ENCODE results near the gene CD80. TPM values are rescaled to one million over a fixed set of nuclear protein-coding genes. Genes with fewer than 3 reads are reported as not detected.
A peak's percentile ranks its signal among the peaks of the same experiment; 100 is the strongest.

Gene CD80
- total RNA-seq, 1 donor from 2014 or later, result 6.8 TPM

GRCh38 chr3:119530456-119530855 is 29.0 kb downstream of the CD80 start:
- no peak overlapping the region for H3K27ac Mint-ChIP-seq
- H3K4me1 Mint-ChIP-seq (ENCODE audit: low read depth), result peaks cover 4% of the 10 kb centered on the region
- no peaks in the 10 kb centered on the region for H3K27me3 Mint-ChIP-seq (ENCODE audit: low read depth)
- no peak for DNase-seq (ENCODE audit: low spot score)
- no peaks in the 10 kb centered on the region for H3K9me3 Mint-ChIP-seq
- peaks cover 12% of the 10 kb centered on the region for H3K36me3 Mint-ChIP-seq (ENCODE audit: low read depth)
- no peak overlapping the region for H3K4me3 Mint-ChIP-seq (ENCODE audit: low read depth)
- intact Hi-C loops (cut with micrococcal nuclease), result no loop called here

GRCh38 chr3:119529883-119530282 is 29.5 kb downstream of the CD80 start:
- Mint-ChIP-seq H3K36me3 (ENCODE audit: low read depth) (peaks cover 15% of the 10 kb centered on the region), H3K27ac (no peak overlapping the region), H3K4me3 (ENCODE audit: low read depth) (no peak overlapping the region), H3K4me1 (ENCODE audit: low read depth) (peaks cover 4% of the 10 kb centered on the region), H3K9me3 (no peaks in the 10 kb centered on the region), H3K27me3 (ENCODE audit: low read depth) (no peaks in the 10 kb centered on the region)
- intact Hi-C loops (cut with micrococcal nuclease), result no loop called here
- no peak for DNase-seq (ENCODE audit: low spot score)

GRCh38 chr3:119527714-119528113 is 31.7 kb downstream of the CD80 start:
- H3K4me1 Mint-ChIP-seq (ENCODE audit: low read depth), result peaks cover 3% of the 10 kb centered on the region
- no peaks in the 10 kb centered on the region for H3K9me3 Mint-ChIP-seq
- peaks cover 36% of the 10 kb centered on the region for H3K36me3 Mint-ChIP-seq (ENCODE audit: low read depth)

GRCh38 chr3:119524931-119525662 is 34.3 kb downstream of the CD80 start:
- Mint-ChIP-seq H3K4me1 (ENCODE audit: low read depth) (peaks cover 6% of the 10 kb centered on the region), H3K9me3 (peaks cover 4% of the 10 kb centered on the region), H3K27me3 (ENCODE audit: low read depth) (no peaks in the 10 kb centered on the region), H3K4me3 (ENCODE audit: low read depth) (no peak overlapping the region), H3K36me3 (ENCODE audit: low read depth) (peaks cover 60% of the 10 kb centered on the region), H3K27ac (no peak overlapping the region)
- intact Hi-C loops (cut with micrococcal nuclease), result no loop called here
- DNase-seq (ENCODE audit: low spot score), result no peak

More at GRCh38 chr3:119527714-119528113, 31.7 kb downstream of the CD80 start:
- H3K4me3 Mint-ChIP-seq (ENCODE audit: low read depth), result no peak overlapping the region
- no peak for DNase-seq (ENCODE audit: low spot score)
- H3K27ac Mint-ChIP-seq, result no peak overlapping the region
- intact Hi-C loops (cut with micrococcal nuclease), result no loop called here
- no peaks in the 10 kb centered on the region for H3K27me3 Mint-ChIP-seq (ENCODE audit: low read depth)

DNA sequence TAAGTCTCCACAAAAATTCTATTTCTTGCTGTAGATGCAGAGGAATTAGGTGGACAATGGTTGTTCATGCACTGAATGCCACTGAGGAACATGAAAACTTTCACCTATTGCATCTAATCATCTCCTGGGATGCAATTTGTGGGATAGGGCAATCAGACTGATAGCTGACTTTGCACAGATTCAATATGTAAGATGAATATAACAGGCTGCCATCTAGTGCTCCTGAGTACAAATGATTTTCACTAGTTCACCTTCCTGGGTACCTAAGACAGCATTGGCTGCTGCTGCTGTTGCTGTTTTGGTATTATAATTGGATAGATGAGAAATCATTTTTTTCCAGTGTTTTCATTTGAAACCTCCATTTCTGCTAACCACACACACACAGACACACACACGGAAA is 41.4 kb downstream of the CD80 start:
- H3K27me3 Mint-ChIP-seq (ENCODE audit: low read depth), result no peaks in the 10 kb centered on the region
- intact Hi-C loops (cut with micrococcal nuclease), result no loop called here
- H3K4me3 Mint-ChIP-seq (ENCODE audit: low read depth), result no peak overlapping the region
- H3K9me3 Mint-ChIP-seq, result peaks cover 13% of the 10 kb centered on the region
- no peak overlapping the region for H3K27ac Mint-ChIP-seq
- no peak for DNase-seq (ENCODE audit: low spot score)
- H3K4me1 Mint-ChIP-seq (ENCODE audit: low read depth), result peaks cover 9% of the 10 kb centered on the region
- peaks cover 92% of the 10 kb centered on the region for H3K36me3 Mint-ChIP-seq (ENCODE audit: low read depth)

GRCh38 chr3:119517112-119517511 is 42.3 kb downstream of the CD80 start:
- no peaks in the 10 kb centered on the region for H3K27me3 Mint-ChIP-seq (ENCODE audit: low read depth)

GRCh38 chr3:119514637-119515036 is 44.8 kb downstream of the CD80 start:
- Mint-ChIP-seq H3K4me1 (ENCODE audit: low read depth) (peaks cover 9% of the 10 kb centered on the region), H3K9me3 (peaks cover 8% of the 10 kb centered on the region), H3K27me3 (ENCODE audit: low read depth) (no peaks in the 10 kb centered on the region), H3K36me3 (ENCODE audit: low read depth) (peaks cover 80% of the 10 kb centered on the region), H3K27ac (no peak overlapping the region), H3K4me3 (ENCODE audit: low read depth) (no peak overlapping the region)
- no peak for DNase-seq (ENCODE audit: low spot score)
- intact Hi-C loops (cut with micrococcal nuclease), result no loop called here

More at GRCh38 chr3:119517112-119517511, 42.3 kb downstream of the CD80 start:
- peaks cover 92% of the 10 kb centered on the region for H3K36me3 Mint-ChIP-seq (ENCODE audit: low read depth)
- no peak overlapping the region for H3K27ac Mint-ChIP-seq
- intact Hi-C loops (cut with micrococcal nuclease), result no loop called here
- peaks cover 9% of the 10 kb centered on the region for H3K4me1 Mint-ChIP-seq (ENCODE audit: low read depth)
- no peak for DNase-seq (ENCODE audit: low spot score)
- H3K4me3 Mint-ChIP-seq (ENCODE audit: low read depth), result no peak overlapping the region
- H3K9me3 Mint-ChIP-seq, result peaks cover 13% of the 10 kb centered on the region

DNA sequence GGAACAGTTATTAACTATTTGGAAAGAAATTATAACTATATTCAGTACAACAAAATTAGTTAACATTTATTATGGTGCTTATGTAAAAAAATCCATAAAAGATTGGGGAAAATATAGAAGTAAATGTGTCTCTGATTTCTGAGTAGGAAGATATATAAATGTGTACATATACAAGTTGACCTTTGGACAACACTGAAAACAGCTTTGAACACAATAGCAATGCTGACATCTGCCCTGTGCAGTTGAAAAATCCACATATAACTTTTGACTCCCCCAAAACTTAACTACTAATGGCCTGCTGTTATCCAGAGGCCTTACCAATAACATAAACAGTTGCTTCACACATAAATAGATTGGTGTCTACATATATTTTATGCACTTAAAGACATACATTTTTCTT is 48.7 kb downstream of the CD80 start:
- H3K9me3 Mint-ChIP-seq, result no peaks in the 10 kb centered on the region
- intact Hi-C loops (cut with micrococcal nuclease), result no loop called here
- DNase-seq (ENCODE audit: low spot score), result no peak
- no peaks in the 10 kb centered on the region for H3K27me3 Mint-ChIP-seq (ENCODE audit: low read depth)
- H3K4me3 Mint-ChIP-seq (ENCODE audit: low read depth), result no peak overlapping the region
- peaks cover 39% of the 10 kb centered on the region for H3K4me1 Mint-ChIP-seq (ENCODE audit: low read depth)
- no peak overlapping the region for H3K27ac Mint-ChIP-seq
- peaks cover 78% of the 10 kb centered on the region for H3K36me3 Mint-ChIP-seq (ENCODE audit: low read depth)

- Mint-ChIP-seq H3K4me1 (ENCODE audit: low read depth) (peaks cover 39% of the 10 kb centered on the region), H3K9me3 (no peaks in the 10 kb centered on the region), H3K27me3 (ENCODE audit: low read depth) (no peaks in the 10 kb centered on the region), H3K36me3 (ENCODE audit: low read depth) (peaks cover 69% of the 10 kb centered on the region), H3K27ac (peak overlapping the region; percentile 76), H3K4me3 (ENCODE audit: low read depth) (no peak overlapping the region)
- intact Hi-C loops (cut with micrococcal nuclease), result loop anchor here (1.0 to 2.0 kb wide), 5 partner anchors 10 to 130 kb away; partner anchors contain the start of genes CD80, POGLUT1, TIMMDC1 and TMEM39A
- DNase-seq (ENCODE audit: low spot score), result peak; percentile 22
Measured at GRCh38 chr3:119508172-119508845, 51.1 kb downstream of the CD80 start.

GRCh38 chr3:119507404-119507803 is 52.0 kb downstream of the CD80 start:
- H3K27me3 Mint-ChIP-seq (ENCODE audit: low read depth), result no peaks in the 10 kb centered on the region
- H3K36me3 Mint-ChIP-seq (ENCODE audit: low read depth), result peaks cover 63% of the 10 kb centered on the region
- H3K9me3 Mint-ChIP-seq, result no peaks in the 10 kb centered on the region
- H3K4me3 Mint-ChIP-seq (ENCODE audit: low read depth), result peak overlapping the region; percentile 70
- DNase-seq (ENCODE audit: low spot score), result no peak
- intact Hi-C loops (cut with micrococcal nuclease), result no loop called here
- peaks cover 35% of the 10 kb centered on the region for H3K4me1 Mint-ChIP-seq (ENCODE audit: low read depth)
- peak overlapping the region; percentile 76 for H3K27ac Mint-ChIP-seq

DNA sequence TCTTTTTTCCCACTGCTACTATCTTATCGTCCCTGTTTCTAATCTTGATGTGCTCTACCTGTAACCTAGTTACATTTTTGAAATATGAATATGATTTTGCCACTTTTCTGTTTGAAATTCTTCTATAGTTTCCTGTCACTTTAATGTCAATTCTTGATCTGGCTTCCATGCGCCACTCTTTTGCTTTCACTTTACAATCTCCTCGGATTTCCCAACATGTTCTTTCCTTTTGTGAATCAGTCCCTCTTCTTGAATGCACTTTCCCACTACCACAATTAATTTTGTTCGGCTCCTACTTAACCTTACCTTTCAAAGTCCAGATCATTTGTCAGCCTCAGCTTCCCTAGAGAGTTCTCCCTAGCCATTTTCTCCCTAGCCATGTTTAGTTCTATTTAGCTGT is 52.8 kb downstream of the CD80 start:
- peaks cover 38% of the 10 kb centered on the region for H3K4me1 Mint-ChIP-seq (ENCODE audit: low read depth)
- H3K27ac Mint-ChIP-seq, result peak overlapping the region; percentile 76
- H3K27me3 Mint-ChIP-seq (ENCODE audit: low read depth), result no peaks in the 10 kb centered on the region
- H3K9me3 Mint-ChIP-seq, result no peaks in the 10 kb centered on the region
- no peak for DNase-seq (ENCODE audit: low spot score)
- H3K36me3 Mint-ChIP-seq (ENCODE audit: low read depth), result peaks cover 62% of the 10 kb centered on the region
- H3K4me3 Mint-ChIP-seq (ENCODE audit: low read depth), result peak overlapping the region; percentile 70
- intact Hi-C loops (cut with micrococcal nuclease), result no loop called here

DNA sequence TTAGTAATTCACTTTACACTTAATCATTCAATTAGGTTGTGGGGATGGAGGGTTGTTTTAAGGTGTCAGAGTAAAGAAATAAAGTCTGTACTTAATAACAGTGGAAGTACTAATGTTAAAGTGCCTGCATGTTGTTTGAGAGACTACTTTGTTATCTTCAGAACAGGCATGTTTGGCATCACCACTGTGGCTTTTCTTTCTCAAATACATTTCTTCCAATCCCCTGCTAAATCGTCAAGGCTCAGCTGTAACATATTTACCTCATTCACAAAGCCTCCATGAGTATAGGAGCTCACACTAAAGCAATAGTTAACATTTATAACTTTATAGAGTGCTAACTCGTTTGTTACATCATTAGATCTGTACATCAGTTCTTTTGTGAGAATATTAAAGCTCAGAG is 58.5 kb downstream of the CD80 start:
- no peak for DNase-seq (ENCODE audit: low spot score)
- H3K4me1 Mint-ChIP-seq (ENCODE audit: low read depth), result peaks cover 34% of the 10 kb centered on the region
- peak overlapping the region; percentile 19 for H3K27ac Mint-ChIP-seq
- H3K4me3 Mint-ChIP-seq (ENCODE audit: low read depth), result peak overlapping the region; percentile 96
- no peaks in the 10 kb centered on the region for H3K9me3 Mint-ChIP-seq
- no peaks in the 10 kb centered on the region for H3K27me3 Mint-ChIP-seq (ENCODE audit: low read depth)
- intact Hi-C loops (cut with micrococcal nuclease), result no loop called here
- peaks cover 39% of the 10 kb centered on the region for H3K36me3 Mint-ChIP-seq (ENCODE audit: low read depth)

DNA sequence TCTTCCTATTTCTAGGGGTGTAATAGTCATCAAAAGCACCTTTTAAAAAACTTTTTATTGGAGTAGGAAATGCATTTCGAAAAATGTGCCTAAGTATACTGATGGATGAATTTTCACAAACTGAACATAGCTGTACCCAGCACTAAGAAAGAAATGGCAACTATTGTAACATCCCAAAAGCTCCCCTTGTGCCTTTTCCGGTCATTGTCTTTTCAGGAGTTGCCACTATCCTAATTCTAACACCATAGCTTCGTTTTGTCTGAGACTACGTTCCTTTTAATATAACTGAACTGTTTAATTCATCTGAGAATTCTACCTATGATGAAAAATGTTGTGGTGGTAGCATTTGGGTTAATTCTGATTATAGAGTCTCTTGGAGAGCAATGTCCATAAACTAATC is 59.1 kb downstream of the CD80 start:
- H3K36me3 Mint-ChIP-seq (ENCODE audit: low read depth), result peaks cover 36% of the 10 kb centered on the region
- no peaks in the 10 kb centered on the region for H3K27me3 Mint-ChIP-seq (ENCODE audit: low read depth)
- H3K4me3 Mint-ChIP-seq (ENCODE audit: low read depth), result peak overlapping the region; percentile 96
- DNase-seq (ENCODE audit: low spot score), result no peak
- peak overlapping the region; percentile 49 for H3K27ac Mint-ChIP-seq
- intact Hi-C loops (cut with micrococcal nuclease), result no loop called here
- H3K4me1 Mint-ChIP-seq (ENCODE audit: low read depth), result peaks cover 31% of the 10 kb centered on the region
- no peaks in the 10 kb centered on the region for H3K9me3 Mint-ChIP-seq
